OCI-LY3 (cell line): Measurements from ENCODE around the gene BEGAIN.

ENCODE experiments used
- H2AFZ ChIP-seq: fragments of 200-600, 300-600 bp; shearing (Covaris generic); 2 replicates; pipeline ENCODE4 v1.6.0; 2014; ENCODE audit warnings: antibody characterized with exemption, low read depth, low read length
- H3K27ac ChIP-seq: fragments of 200-600, 300-600 bp; sonication (generic); 2 replicates; pipeline ENCODE4 v1.5.1; 2014; ENCODE audit warnings: mild to moderate bottlenecking, low read length, moderate library complexity, mixed read lengths
- H3K27me3 ChIP-seq: fragments of 200-600, 300-600 bp; sonication (generic); 2 replicates; pipeline ENCODE4 v1.6.1; 2014; ENCODE audit warnings: low read depth, low read length, mixed read lengths
- H3K36me3 ChIP-seq: fragments of 200-600, 300-600 bp; sonication (generic); replicated peaks from 2 replicates; pipeline ENCODE3; 2014; ENCODE audit warnings: low read depth, low read length, mixed read lengths
- H3K4me1 ChIP-seq: fragments of 300-600, 200-600 bp; sonication (generic); 2 replicates; pipeline ENCODE4 v1.6.1; 2014; ENCODE audit warnings: low read length, mixed read lengths
- H3K4me2 ChIP-seq: fragments of 200-600, 300-600 bp; sonication (generic); 2 replicates; pipeline ENCODE4 v1.6.1; 2014; ENCODE audit warnings: low read length, mixed read lengths
- H3K4me3 ChIP-seq: fragments of 300-600, 200-600 bp; sonication (generic); 2 replicates; pipeline ENCODE4 v1.5.1; 2014; ENCODE audit warnings: antibody characterized with exemption, mild to moderate bottlenecking, low read length, moderate library complexity
- H3K79me2 ChIP-seq: fragments of 300-600, 200-600 bp; shearing (Covaris generic); 2 replicates; pipeline ENCODE4 v1.6.1; 2014; ENCODE audit warnings: mild to moderate bottlenecking, low read length, mixed read lengths
- H3K9ac ChIP-seq: fragments of 300-600, 200-600 bp; shearing (Covaris generic); 2 replicates; pipeline ENCODE4 v1.6.0; 2014; ENCODE audit warnings: mild to moderate bottlenecking, low read length, moderate library complexity
- H3K9me3 ChIP-seq: fragments of 200-600, 300-600 bp; shearing (Covaris generic); 2 replicates; pipeline ENCODE4 v1.6.1; 2014; ENCODE audit warnings: low read length, mixed read lengths; ENCODE audit not compliant: insufficient read depth
- H4K20me1 ChIP-seq: fragments of 200-600, 300-600 bp; sonication (generic); 2 replicates; pipeline ENCODE4 v1.6.1; 2016; ENCODE audit warnings: low read length, mixed read lengths; ENCODE audit not compliant: insufficient read depth
- CTCF ChIP-seq: fragments of 200-600, 300-600 bp; sonication (generic); IDR thresholded peaks from 2 replicates; pipeline ENCODE4 v1.5.1; 2014; ENCODE audit warnings: antibody characterized with exemption, low read length, low read depth
- EZH2phosphoT487 ChIP-seq: fragments of 200-600 bp; shearing (Covaris generic); IDR thresholded peaks from 2 replicates; pipeline ENCODE4 v1.6.1; 2018; ENCODE audit warnings: antibody characterized with exemption, mixed run types, low read depth

BEGAIN gene

GRCh38 chr14:100498068-100498467 is 89.1 kb downstream of the BEGAIN start:
- Histone ChIP-seq H3K4me3 (no peak overlapping the region), H4K20me1 (no peaks in the 10 kb centered on the region; the same call in 1 of the 2 replicates), H3K9me3 (no peaks in the 10 kb centered on the region), H3K36me3 (no peaks in the 10 kb centered on the region), H3K9ac (no peak overlapping the region), H2AFZ (no peak overlapping the region), H3K27me3 (no peaks in the 10 kb centered on the region), H3K4me1 (no peaks in the 10 kb centered on the region), H3K4me2 (no peak overlapping the region), H3K27ac (no peak overlapping the region), H3K79me2 (no peaks in the 10 kb centered on the region)
- TF ChIP-seq EZH2phosphoT487 (no peak), CTCF (no peak)

- no peaks in the 10 kb centered on the region for H3K4me1 ChIP-seq
- H4K20me1 ChIP-seq: no peaks in the 10 kb centered on the region
- no peaks in the 10 kb centered on the region for H3K27me3 ChIP-seq
- H3K79me2 ChIP-seq: no peaks in the 10 kb centered on the region
- no peak overlapping the region for H3K4me3 ChIP-seq
- H3K9me3 ChIP-seq: no peaks in the 10 kb centered on the region
- H2AFZ ChIP-seq: no peak overlapping the region
- H3K36me3 ChIP-seq: no peaks in the 10 kb centered on the region
- H3K27ac ChIP-seq: no peak overlapping the region
- no peak for TF ChIP-seq EZH2phosphoT487
- no peak for TF ChIP-seq CTCF
- H3K9ac ChIP-seq: no peak overlapping the region
- no peak overlapping the region for H3K4me2 ChIP-seq
Measured at GRCh38 chr14:100495917-100496316, 91.3 kb downstream of the BEGAIN start.

GRCh38 chr14:100494645-100495044 is 92.6 kb downstream of the BEGAIN start:
- H3K4me3 ChIP-seq: no peak overlapping the region
- no peak overlapping the region for H3K27ac ChIP-seq
- H3K36me3 ChIP-seq: no peaks in the 10 kb centered on the region
- H3K9ac ChIP-seq: no peak overlapping the region
- H3K27me3 ChIP-seq: no peaks in the 10 kb centered on the region
- H3K9me3 ChIP-seq: no peaks in the 10 kb centered on the region
- H3K4me2 ChIP-seq: no peak overlapping the region
- no peak overlapping the region for H2AFZ ChIP-seq
- no peaks in the 10 kb centered on the region for H3K79me2 ChIP-seq
- H3K4me1 ChIP-seq: no peaks in the 10 kb centered on the region
- no peak for TF ChIP-seq EZH2phosphoT487
- no peaks in the 10 kb centered on the region for H4K20me1 ChIP-seq

GRCh38 chr14:100490252-100490651 is 97.0 kb downstream of the BEGAIN start:
- no peak for TF ChIP-seq EZH2phosphoT487
- no peak for TF ChIP-seq CTCF
- Histone ChIP-seq H2AFZ (no peak overlapping the region), H3K9ac (no peak overlapping the region), H3K79me2 (no peaks in the 10 kb centered on the region), H3K4me2 (no peak overlapping the region), H3K4me1 (peaks cover 14% of the 10 kb centered on the region), H3K9me3 (no peaks in the 10 kb centered on the region), H4K20me1 (peaks cover 13% of the 10 kb centered on the region; the same call in 1 of the 2 replicates), H3K4me3 (no peak overlapping the region), H3K36me3 (no peaks in the 10 kb centered on the region), H3K27ac (no peak overlapping the region), H3K27me3 (peaks cover 3% of the 10 kb centered on the region; the same call in 1 of the 2 replicates)

- H3K9ac ChIP-seq: no peak overlapping the region
- H3K9me3 ChIP-seq: no peaks in the 10 kb centered on the region
- H4K20me1 ChIP-seq: peaks cover 19% of the 10 kb centered on the region; the same call in 1 of the 2 replicates
- peaks cover 3% of the 10 kb centered on the region; the same call in 1 of the 2 replicates for H3K27me3 ChIP-seq
- no peak for TF ChIP-seq CTCF
- TF ChIP-seq EZH2phosphoT487: no peak
- no peak overlapping the region for H3K4me2 ChIP-seq
- H2AFZ ChIP-seq: no peak overlapping the region
- H3K4me3 ChIP-seq: no peak overlapping the region
- H3K36me3 ChIP-seq: no peaks in the 10 kb centered on the region
- H3K27ac ChIP-seq: no peak overlapping the region
- no peaks in the 10 kb centered on the region for H3K79me2 ChIP-seq
- H3K4me1 ChIP-seq: peaks cover 15% of the 10 kb centered on the region
Measured at GRCh38 chr14:100488057-100488456, 99.2 kb downstream of the BEGAIN start.
